Spleen (tissue), 11 donors: ENCODE measurements around the gene IGF2R. TPM values are rescaled to one million over a fixed set of nuclear protein-coding genes. Genes with fewer than 3 reads are reported as not detected.

Source experiments
- DNase-seq: peaks from one replicate; pipeline ENCODE4 v3.0.0-alpha.2; 2020
- H3K27ac ChIP-seq, 8 donors: fragments of 200-600 bp; sonication (generic) in 7 of 8; 1 replicate in 4 of 8; 2 replicates in 4 of 8; pipeline versions ENCODE4 v1.5.0 to v1.8.0; 2016 to 2021; ENCODE audit warnings: inconsistent platforms in 4 of 8, mild to moderate bottlenecking in 4 of 8, moderate library complexity in 1 of 8
- H3K27me3 ChIP-seq, 7 donors: fragments of 200-600 bp; sonication (generic) in 6 of 7; replicated peaks in 1 of 7; 1 replicate in 4 of 7; 2 replicates in 3 of 7; pipeline versions ENCODE4 v1.5.0 to v1.8.0; 2016 to 2021; ENCODE audit warnings: inconsistent platforms in 3 of 7, mild to moderate bottlenecking in 1 of 7
- H3K36me3 ChIP-seq, 6 donors: fragments of 200-600 bp; sonication (generic) in 5 of 6; 1 replicate in 4 of 6; 2 replicates in 2 of 6; pipeline versions ENCODE4 v1.5.0 to v1.8.0; 2016 to 2021; ENCODE audit warnings: inconsistent platforms in 2 of 6
- H3K4me1 ChIP-seq, 6 donors: fragments of 200-600 bp; sonication (generic) in 5 of 6; 1 replicate in 3 of 6; 2 replicates in 3 of 6; pipeline versions ENCODE4 v1.5.0 to v1.8.0; 2016 to 2021; ENCODE audit warnings: inconsistent platforms in 3 of 6
- H3K4me3 ChIP-seq, 8 donors: fragments of 200-600 bp; sonication (generic) in 7 of 8; 1 replicate in 4 of 8; 2 replicates in 4 of 8; pipeline versions ENCODE4 v1.5.0 to v1.8.0; 2016 to 2021; ENCODE audit warnings: inconsistent platforms in 4 of 8, mild to moderate bottlenecking in 4 of 8, moderate library complexity in 2 of 8
- H3K9me3 ChIP-seq, 8 donors: fragments of 200-600 bp; sonication (generic) in 7 of 8; 1 replicate in 4 of 8; 2 replicates in 4 of 8; pipeline versions ENCODE4 v1.5.0 to v1.8.0; 2016 to 2021; ENCODE audit warnings: inconsistent platforms in 4 of 8
- POLR2A ChIP-seq, 3 donors: fragments of 450-650 bp; IDR thresholded peaks; one replicate each; pipeline ENCODE4 v1.5.1; 2017; ENCODE audit warnings: antibody characterized with exemption in 3 of 3, mild to moderate bottlenecking in 1 of 3
- POLR2AphosphoS5 ChIP-seq, 3 donors: sonication (generic); formaldehyde crosslinking; IDR thresholded peaks; one replicate each; pipeline ENCODE4 v1.5.1; 2017; ENCODE audit warnings: antibody characterized with exemption in 3 of 3
- WGBS, 5 donors: extraction: QIAGEN DNeasy Blood & Tissue Kit in 3 of 5; methylation state at CpG; one replicate each; pipeline versions ENCODE4 v1.1.5 to v1.1.7; 2013 to 2018; 5-methylcytosine and 5-hydroxymethylcytosine counted together
- intact Hi-C: fragments of 100-400 bp; cut with DNase I; formaldehyde crosslinking; loops from one replicate; pipeline ENCODE4 v1.15.0; 2023; ENCODE audit warnings: low total_unique reads
- polyA plus RNA-seq, 3 donors: library from polyadenylated mRNA; stranded (reverse); fragments of 200-250 nt; gene quantifications; one replicate each; pipeline ENCODE4 v1.2.1, GENCODE V29; 2013
- total RNA-seq, 7 donors: library from RNA; depleted of rRNA in 3 of 7; stranded (reverse); fragments of >200 nt in 3 of 7; fragmentation: NEBNext Ultra II Directional in 4 of 7; extraction: Animal tissue kit (Norgen Biotek cat#: 25700) in 4 of 7; gene quantifications; one replicate each; pipeline versions ENCODE4 v1.1.0 to v1.2.1, GENCODE V29; 2016 to 2021
- TF ChIP-seq, protein P1 (sequence below), 11 experiments: fragments of 200-600 bp in 7 of 11; fragments of 450-650 bp in 4 of 11; sonication (generic) in 4 of 11; IDR thresholded peaks in 8 of 11; conservative IDR thresholded peaks in 3 of 11; 1 replicate in 7 of 11; 2 replicates in 4 of 11; pipeline versions ENCODE4 v1.4.0 to v1.8.0; 2016 to 2021; ENCODE audit warnings: antibody characterized with exemption in 11 of 11, inconsistent platforms in 4 of 11, mild to moderate bottlenecking in 1 of 11
- donor health status: healthy with polysubstance abuse.
- donor health status: DM: no; HTN: no; CAD: no; lungs with moderate emphysema.
- donor health status: DM: no; HTN: no; CAD: no.
- donor health status: Bipolar disorder and iron deficiency.
- donor health status: healthy.
- donor health status: DM: no; HTN: no; CAD: no.
- donor health status: DM: yes; HTN: yes; CAD: no.

Gene IGF2R
- total and polyA plus RNA-seq, 10 donors: 6.9 to 193 (median 159) TPM

DNA sequence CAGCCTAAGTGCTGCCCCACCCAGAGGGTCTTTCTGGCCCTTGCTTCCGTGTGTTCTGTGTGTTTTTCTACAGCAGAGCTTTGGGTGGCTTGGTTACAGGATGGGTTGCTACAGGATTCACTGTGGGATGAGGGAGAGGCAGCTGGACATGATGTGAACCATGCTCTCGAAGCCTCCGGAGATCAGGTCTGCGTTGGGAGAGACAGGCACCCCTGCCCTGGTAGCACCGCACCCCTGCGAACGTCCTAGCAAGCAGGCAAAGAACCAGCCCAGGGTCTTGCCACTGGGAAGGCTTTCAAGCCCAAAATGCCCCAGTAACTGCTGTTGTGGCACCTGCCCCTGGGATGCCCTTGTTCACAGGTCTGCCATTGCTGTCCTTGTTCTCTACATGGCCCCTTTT lies 66.4 kb downstream of the IGF2R start:
- Histone ChIP-seq H3K36me3 (peaks cover 4 to 99% (median 62%) of the 10 kb centered on the region in 6 donors), H3K4me3 (no peak overlapping the region), H3K4me1 (peaks cover 0 to 4% (median under 1%) of the 10 kb centered on the region in 6 donors), H3K9me3 (no peaks in the 10 kb centered on the region), H3K27me3 (no peaks in the 10 kb centered on the region), H3K27ac (no peak overlapping the region)
- intact Hi-C loops: no loop called here
- TF ChIP-seq, protein P1, sequence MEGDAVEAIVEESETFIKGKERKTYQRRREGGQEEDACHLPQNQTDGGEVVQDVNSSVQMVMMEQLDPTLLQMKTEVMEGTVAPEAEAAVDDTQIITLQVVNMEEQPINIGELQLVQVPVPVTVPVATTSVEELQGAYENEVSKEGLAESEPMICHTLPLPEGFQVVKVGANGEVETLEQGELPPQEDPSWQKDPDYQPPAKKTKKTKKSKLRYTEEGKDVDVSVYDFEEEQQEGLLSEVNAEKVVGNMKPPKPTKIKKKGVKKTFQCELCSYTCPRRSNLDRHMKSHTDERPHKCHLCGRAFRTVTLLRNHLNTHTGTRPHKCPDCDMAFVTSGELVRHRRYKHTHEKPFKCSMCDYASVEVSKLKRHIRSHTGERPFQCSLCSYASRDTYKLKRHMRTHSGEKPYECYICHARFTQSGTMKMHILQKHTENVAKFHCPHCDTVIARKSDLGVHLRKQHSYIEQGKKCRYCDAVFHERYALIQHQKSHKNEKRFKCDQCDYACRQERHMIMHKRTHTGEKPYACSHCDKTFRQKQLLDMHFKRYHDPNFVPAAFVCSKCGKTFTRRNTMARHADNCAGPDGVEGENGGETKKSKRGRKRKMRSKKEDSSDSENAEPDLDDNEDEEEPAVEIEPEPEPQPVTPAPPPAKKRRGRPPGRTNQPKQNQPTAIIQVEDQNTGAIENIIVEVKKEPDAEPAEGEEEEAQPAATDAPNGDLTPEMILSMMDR (IDR thresholded peaks at IDR 0.05 in 8 of 11, conservative IDR thresholded peaks at IDR 0.05 in 3 of 11): no peak
- TF ChIP-seq POLR2A (IDR thresholded peaks at IDR 0.05): no peak
- peak in 1 of 3 donors; percentile 3 for TF ChIP-seq POLR2AphosphoS5 (IDR thresholded peaks at IDR 0.05)
- WGBS, 5 donors: 94 to 98% (median 96%) methylated on average over 7 of the region's 7 CpGs
- DNase-seq: no peak

DNA sequence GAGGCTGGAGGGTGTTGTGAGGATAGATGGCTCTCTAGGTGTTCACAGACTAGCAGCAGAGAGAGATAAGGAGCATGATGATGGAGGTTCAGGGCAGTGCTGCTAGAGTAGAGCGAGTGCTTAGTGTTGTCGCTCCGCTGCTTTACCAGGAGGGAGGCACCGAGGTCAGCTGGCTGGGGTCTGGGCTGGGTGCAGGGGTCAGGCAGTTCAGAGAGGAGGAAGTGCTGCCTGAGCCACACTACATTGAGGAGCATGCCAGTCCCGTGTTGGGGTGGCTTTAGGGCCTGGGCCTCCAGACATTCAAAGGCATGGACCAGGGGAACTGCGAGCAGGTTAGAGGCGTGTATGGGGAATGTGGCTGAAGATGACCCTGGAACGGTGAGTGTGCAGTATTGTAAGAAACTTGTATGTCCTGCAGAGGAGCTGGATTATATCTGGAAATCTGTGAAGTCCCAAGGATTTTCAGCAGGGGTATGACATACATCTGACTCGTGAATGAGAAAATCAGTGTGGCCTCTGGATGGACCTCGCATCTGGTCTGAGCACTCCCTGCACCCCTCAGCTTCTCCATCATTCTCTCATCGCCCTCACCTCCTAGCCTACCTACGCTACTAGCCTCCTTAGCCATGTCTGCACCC lies 66.9 kb downstream of the IGF2R start:
- no peaks in the 10 kb centered on the region for H3K4me1 ChIP-seq
- H3K9me3 ChIP-seq: no peaks in the 10 kb centered on the region
- TF ChIP-seq, protein P1 (IDR thresholded peaks at IDR 0.05 in 8 of 11, conservative IDR thresholded peaks at IDR 0.05 in 3 of 11): no peak
- TF ChIP-seq POLR2AphosphoS5 (IDR thresholded peaks at IDR 0.05): peak in 2 of 3 donors; percentile 3 to 40
- 95 to 98% (median 96%) methylated on average over 12 of the region's 12 CpGs for WGBS, 5 donors
- H3K27me3 ChIP-seq: no peaks in the 10 kb centered on the region
- intact Hi-C loops: no loop called here
- H3K4me3 ChIP-seq: no peak overlapping the region
- H3K27ac ChIP-seq: no peak overlapping the region
- peaks cover 4 to 99% (median 68%) of the 10 kb centered on the region in 6 donors for H3K36me3 ChIP-seq
- DNase-seq: no peak

DNA sequence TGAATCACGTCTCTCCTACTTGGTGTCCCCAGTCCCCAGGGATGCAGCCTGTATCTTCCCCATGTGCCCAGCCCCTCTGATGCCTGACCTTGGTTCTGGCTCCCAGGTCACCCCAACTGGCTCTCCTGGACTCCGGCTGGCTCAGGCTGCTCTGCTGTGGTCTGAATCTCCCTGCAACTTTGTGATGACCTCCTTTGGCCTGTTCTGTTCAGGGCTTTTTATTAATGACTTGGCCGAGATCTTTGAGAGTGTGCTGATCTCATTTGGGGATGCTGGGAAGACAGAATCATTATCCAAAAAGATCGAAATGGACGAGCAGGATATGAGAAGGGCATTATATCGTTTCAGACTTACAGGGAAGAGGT lies 67.4 kb downstream of the IGF2R start:
- WGBS, 5 donors: 94 to 98% (median 95%) methylated on average over 6 of the region's 6 CpGs
- DNase-seq: no peak
- Histone ChIP-seq H3K4me3 (no peak overlapping the region), H3K4me1 (no peaks in the 10 kb centered on the region), H3K27me3 (no peaks in the 10 kb centered on the region), H3K9me3 (no peaks in the 10 kb centered on the region), H3K36me3 (peaks cover 4 to 99% (median 72%) of the 10 kb centered on the region in 6 donors), H3K27ac (no peak overlapping the region)
- peak in 1 of 3 donors; percentile 1 for TF ChIP-seq POLR2AphosphoS5 (IDR thresholded peaks at IDR 0.05)
- TF ChIP-seq, protein P1 (IDR thresholded peaks at IDR 0.05 in 8 of 11, conservative IDR thresholded peaks at IDR 0.05 in 3 of 11): no peak
- TF ChIP-seq POLR2A (IDR thresholded peaks at IDR 0.05): no peak
- intact Hi-C loops: no loop called here

DNA sequence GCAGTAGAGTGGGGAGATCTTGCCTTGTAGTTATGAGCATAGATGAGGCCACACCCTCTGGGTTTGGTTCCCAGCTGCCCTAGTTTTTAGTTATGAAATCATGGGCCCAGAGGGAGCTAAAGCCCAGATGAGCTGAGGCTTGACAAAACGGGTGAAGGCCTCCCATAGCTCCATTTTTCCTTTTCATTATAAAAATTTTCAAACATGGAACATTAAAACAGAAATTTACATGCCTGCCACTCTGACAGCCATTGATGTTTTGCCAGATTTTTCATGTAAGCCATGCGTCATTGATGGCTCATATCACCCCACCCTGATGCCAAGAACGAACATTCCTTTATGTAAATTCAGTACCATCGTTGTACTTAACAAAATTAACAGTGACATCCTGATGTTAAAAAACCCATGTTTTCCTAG lies 67.9 kb downstream of the IGF2R start:
- intact Hi-C loops: no loop called here
- 84 to 95% (median 90%) methylated on average over 4 of the region's 4 CpGs for WGBS, 5 donors
- DNase-seq: no peak

More for the DNA sequence above, 67.9 kb downstream of the IGF2R start:
- Histone ChIP-seq H3K27me3 (no peaks in the 10 kb centered on the region), H3K4me1 (no peaks in the 10 kb centered on the region), H3K36me3 (peaks cover 4 to 99% (median 72%) of the 10 kb centered on the region in 6 donors), H3K9me3 (no peaks in the 10 kb centered on the region), H3K4me3 (no peak overlapping the region), H3K27ac (no peak overlapping the region)
- TF ChIP-seq POLR2A (IDR thresholded peaks at IDR 0.05): no peak
- TF ChIP-seq POLR2AphosphoS5 (IDR thresholded peaks at IDR 0.05): no peak
- TF ChIP-seq, protein P1 (IDR thresholded peaks at IDR 0.05 in 8 of 11, conservative IDR thresholded peaks at IDR 0.05 in 3 of 11): no peak
